RWPE1 (cell line): Measurements from ENCODE around the gene SREK1.

Experiments
- CTCF ChIA-PET: fragments of 350-600 bp; sonication (Branson Sonifier 250); formaldehyde crosslinking; extraction: SDS; loops from one replicate; lab custom pipeline; 2021; lab: Yijun Ruan, JAX
- POLR2A ChIA-PET: fragments of 400-600 bp; formaldehyde crosslinking; extraction: SDS; loops from one replicate; lab custom pipeline; 2020; ENCODE audit warnings: antibody characterized with exemption; ENCODE audit not compliant: low non-redundant PET; lab: Yijun Ruan, JAX
- DNase-seq: peaks from one replicate; pipeline ENCODE4 v3.0.0; 2012; ENCODE audit warnings: low spot score
- H3K27ac ChIP-seq: fragments of 450-650 bp; 2 replicates; pipeline ENCODE4 v1.5.1; 2017
- TF ChIP-seq, protein P1 (sequence below): fragments of 450-650 bp; conservative IDR thresholded peaks from 2 replicates; pipeline ENCODE4 v1.5.1; 2017; ENCODE audit warnings: low read depth, mild to moderate bottlenecking

Gene SREK1, protein sequence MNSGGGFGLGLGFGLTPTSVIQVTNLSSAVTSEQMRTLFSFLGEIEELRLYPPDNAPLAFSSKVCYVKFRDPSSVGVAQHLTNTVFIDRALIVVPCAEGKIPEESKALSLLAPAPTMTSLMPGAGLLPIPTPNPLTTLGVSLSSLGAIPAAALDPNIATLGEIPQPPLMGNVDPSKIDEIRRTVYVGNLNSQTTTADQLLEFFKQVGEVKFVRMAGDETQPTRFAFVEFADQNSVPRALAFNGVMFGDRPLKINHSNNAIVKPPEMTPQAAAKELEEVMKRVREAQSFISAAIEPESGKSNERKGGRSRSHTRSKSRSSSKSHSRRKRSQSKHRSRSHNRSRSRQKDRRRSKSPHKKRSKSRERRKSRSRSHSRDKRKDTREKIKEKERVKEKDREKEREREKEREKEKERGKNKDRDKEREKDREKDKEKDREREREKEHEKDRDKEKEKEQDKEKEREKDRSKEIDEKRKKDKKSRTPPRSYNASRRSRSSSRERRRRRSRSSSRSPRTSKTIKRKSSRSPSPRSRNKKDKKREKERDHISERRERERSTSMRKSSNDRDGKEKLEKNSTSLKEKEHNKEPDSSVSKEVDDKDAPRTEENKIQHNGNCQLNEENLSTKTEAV

DNA sequence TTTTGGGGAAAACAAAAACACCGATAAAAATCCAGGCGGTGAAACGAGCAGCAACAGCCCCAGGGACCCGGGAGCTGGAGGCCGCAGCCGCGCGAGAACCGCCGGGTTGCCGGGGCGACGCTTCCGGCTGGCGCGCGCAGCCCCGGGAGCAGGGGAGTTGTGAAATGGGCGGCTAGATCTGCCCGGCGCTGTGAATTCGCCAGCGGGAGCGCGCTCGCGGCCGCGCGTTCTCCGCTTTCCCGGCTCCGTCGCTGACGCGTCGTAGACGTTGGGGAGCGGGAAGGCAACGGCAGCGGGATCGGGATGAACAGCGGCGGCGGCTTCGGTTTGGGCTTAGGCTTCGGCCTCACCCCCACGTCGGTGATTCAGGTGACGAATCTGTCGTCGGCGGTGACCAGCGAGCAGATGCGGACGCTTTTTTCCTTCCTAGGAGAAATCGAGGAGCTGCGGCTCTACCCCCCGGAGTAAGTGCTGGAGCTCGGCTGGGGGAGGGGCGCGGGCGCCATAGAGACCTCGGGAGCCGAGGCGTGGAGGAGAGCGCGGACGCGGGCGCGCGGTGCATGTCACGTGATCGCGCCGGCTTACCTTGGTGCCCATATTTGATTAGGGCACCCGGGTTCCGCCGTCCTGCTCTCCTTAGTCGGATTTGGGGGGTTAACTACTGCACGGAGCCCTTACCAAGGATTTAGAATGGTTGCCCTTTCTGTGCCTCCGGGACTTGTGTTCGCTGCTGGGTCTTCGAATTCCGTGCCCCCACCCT lies at the start of gene SREK1:
TSS of gene SREK1 (plus strand) at position 227 of the 760 bp plus-strand sequence. CDS start at position 304, 77 bp downstream.
- CTCF ChIA-PET = interaction anchor here (0.5 to 0.6 kb wide), 2 partner anchors 14 to 1509 kb away, joined by 3 to 4 read pairs; no protein-coding TSS in a partner anchor
- peak within 1 kb of the TSS; percentile 98 for H3K27ac ChIP-seq
- DNase-seq = peak; percentile 99
- TF ChIP-seq, protein P1, sequence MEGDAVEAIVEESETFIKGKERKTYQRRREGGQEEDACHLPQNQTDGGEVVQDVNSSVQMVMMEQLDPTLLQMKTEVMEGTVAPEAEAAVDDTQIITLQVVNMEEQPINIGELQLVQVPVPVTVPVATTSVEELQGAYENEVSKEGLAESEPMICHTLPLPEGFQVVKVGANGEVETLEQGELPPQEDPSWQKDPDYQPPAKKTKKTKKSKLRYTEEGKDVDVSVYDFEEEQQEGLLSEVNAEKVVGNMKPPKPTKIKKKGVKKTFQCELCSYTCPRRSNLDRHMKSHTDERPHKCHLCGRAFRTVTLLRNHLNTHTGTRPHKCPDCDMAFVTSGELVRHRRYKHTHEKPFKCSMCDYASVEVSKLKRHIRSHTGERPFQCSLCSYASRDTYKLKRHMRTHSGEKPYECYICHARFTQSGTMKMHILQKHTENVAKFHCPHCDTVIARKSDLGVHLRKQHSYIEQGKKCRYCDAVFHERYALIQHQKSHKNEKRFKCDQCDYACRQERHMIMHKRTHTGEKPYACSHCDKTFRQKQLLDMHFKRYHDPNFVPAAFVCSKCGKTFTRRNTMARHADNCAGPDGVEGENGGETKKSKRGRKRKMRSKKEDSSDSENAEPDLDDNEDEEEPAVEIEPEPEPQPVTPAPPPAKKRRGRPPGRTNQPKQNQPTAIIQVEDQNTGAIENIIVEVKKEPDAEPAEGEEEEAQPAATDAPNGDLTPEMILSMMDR = no peak
- POLR2A ChIA-PET = interaction anchor here (0.6 to 0.7 kb wide), 2 partner anchors 13 to 15 kb away, joined by 3 read pairs; no protein-coding TSS in a partner anchor

DNA sequence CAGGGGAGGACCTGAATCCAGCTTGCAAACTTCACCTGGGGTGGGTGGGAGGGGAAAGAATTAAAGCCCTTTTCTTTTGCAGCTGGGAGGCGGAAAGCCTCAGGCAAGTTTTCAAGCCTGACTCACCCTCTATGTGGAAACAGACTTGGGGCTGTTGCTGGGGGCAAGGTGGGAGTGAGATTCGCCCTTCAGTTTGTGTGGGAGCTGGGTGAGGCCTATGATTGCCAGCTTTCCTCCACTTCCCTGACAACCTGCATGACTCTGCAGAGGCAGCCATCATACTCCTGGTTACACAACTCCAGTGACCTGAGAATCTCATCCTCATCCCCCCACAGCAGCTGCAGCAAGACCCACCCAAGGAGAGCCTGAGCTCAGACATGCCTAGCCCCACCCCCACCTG lies 43.2 kb upstream of the SREK1 start:
- H3K27ac ChIP-seq = no peak overlapping the region
- ChIA-PET POLR2A (no interaction called here), CTCF (no interaction called here)
- TF ChIP-seq, protein P1 = no peak
- no peak for DNase-seq

DNA sequence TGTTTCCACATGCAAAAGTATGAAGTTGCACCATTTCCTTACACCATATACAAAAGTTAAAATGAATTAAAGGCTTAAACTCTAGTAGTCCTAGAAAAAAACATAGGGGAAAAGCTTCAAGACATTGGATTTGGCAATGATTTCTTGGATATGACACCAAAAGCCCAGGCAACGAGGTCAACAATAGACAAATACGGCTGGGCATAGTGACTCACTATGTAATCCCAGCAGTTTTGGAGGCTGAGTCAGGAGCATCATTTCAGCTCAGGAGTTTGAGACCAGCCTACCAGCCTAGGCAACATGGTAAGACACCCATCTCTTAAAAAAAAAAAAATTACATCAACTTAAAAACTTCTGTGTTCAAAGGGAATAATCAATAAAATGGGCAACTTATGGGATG lies 30.9 kb upstream of the SREK1 start:
- POLR2A ChIA-PET = no interaction called here
- no peak overlapping the region for H3K27ac ChIP-seq
- DNase-seq = peak; percentile 41
- TF ChIP-seq, protein P1 = no peak
- CTCF ChIA-PET = no interaction called here

DNA sequence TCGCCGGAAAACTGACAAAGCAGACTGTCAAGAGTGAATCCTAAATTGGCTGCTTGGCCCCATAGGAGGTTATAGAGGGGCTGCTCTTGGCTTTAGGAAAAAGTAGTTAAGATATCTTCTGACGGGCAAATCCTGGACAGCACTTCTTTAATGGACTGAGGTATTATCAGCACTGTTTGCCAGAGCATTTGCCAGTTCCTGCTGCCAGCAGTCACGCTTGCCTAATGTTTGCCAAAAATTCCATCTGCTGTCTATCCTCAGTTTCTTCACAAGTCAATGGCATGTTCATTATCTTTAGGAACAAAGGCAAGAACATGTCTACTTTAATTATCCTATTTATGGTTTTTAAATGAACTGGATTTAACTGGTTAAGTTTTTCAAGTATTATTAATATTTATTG lies 25.8 kb upstream of the SREK1 start:
- H3K27ac ChIP-seq = no peak overlapping the region
- DNase-seq = no peak
- ChIA-PET CTCF (no interaction called here), POLR2A (no interaction called here)
- TF ChIP-seq, protein P1 = no peak

DNA sequence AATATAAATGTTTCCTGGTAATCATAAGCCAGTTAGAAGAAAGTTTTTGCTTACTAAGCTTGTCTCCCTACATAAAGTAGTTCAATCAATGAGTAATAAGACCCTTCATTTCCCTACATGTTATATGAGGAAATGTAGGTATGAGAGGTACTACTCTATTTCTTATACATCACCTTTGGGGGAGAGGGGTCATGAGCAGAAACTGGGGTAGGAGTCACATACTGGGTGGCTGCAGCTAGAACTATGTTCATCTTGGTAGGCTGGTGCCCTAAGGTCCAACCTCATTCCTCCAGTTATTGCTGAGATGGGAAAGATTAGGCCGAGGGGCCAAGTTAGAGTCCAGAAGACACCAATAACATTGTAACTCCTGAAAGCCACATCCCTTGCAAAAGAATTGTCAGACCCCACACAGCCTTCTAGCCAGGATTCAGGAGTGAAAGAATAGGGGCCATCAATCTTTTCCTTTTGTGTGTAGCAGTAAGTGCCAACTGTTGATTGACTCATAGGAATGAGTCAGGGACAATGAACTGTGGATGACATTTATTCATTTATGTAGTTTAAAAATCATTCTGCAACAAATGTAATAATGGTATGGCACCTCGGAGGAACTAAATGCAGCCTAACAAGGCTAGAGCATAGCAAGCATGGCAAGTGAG lies 21.6 kb upstream of the SREK1 start:
- POLR2A ChIA-PET = no interaction called here
- no peak overlapping the region for H3K27ac ChIP-seq
- peak; percentile 57 for DNase-seq
- CTCF ChIA-PET = interaction anchor here (0.9 kb wide), 1 partner anchor 110 kb away, joined by 5 read pairs; no protein-coding TSS in a partner anchor
- TF ChIP-seq, protein P1 = no peak

DNA sequence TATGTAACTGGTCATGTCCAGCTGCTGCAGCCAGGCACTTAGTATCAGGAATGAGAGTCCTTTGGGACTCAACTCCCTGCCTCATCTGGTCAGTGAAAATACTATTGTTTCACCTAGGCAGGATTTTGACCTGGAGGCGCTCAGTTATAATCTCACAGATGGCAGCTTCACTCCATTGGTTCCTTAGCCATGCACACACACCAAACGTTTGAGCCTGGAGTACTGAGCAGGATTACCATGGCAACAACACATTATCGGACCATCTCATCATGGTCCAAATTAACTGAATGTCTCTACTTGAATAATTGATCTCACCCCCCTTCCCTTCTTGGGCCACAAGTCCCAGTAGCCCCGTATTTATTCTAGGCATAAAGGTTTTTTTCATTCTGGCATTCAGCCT lies 15.0 kb upstream of the SREK1 start:
- no peak for DNase-seq
- CTCF ChIA-PET = no interaction called here
- POLR2A ChIA-PET = no interaction called here
- TF ChIP-seq, protein P1 = no peak
- H3K27ac ChIP-seq = no peak overlapping the region
